ENCODE data around the gene PIK3C3.
"Not testable (repeated sequence)": the region's sequence is repeated elsewhere in the genome, so short reads cannot be mapped to it uniquely, and the experiment has no call there.

PIK3C3 gene

GRCh38 chr18:42106784-42107183, 151.8 kb downstream of the PIK3C3 start:
- no peak for DNase-seq
- intact Hi-C loops (cut with DNase I) = no loop called here

- DNase-seq = no peak
- intact Hi-C loops (cut with DNase I) = no loop called here
These were observed 152.3 kb downstream of the PIK3C3 start for GRCh38 chr18:42107287-42107686.

DNA sequence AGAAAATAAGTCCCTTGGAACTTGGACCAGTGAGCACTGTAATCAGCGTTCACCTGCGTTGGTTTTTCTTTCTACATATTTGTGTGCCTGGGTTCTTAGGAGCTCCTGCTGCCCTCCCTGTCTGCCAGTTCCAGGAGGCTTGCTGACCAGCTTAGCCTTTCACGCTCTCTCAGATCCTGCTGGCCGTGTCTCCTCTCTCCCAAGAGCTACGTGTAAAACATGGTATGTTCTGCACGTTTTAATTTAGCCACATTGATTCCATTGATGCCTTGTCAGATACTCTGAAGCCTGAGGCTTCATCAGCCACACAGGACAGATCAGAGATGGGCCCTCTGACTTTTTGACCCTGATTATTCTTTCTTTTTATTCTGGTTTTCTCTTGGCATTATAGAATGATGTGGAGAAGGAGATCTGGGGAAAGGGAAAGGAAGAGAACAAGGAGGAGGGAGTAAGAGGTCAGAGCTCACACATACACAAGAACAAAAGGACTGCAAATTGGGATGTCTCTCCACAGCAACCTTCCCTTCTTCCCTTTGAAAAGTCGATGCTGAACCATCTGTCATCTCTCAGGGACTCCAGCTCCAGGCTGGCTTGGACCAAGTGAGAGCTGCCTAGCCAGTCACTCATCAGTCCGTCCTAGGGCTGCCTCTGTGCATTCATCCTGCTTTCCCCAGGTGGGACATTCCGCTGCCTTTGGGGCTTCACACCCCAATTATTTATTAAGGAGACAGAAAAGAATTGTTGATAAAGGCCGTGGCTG, 152.8 kb downstream of the PIK3C3 start:
- no peak for DNase-seq
- intact Hi-C loops (cut with DNase I) = no loop called here

DNA sequence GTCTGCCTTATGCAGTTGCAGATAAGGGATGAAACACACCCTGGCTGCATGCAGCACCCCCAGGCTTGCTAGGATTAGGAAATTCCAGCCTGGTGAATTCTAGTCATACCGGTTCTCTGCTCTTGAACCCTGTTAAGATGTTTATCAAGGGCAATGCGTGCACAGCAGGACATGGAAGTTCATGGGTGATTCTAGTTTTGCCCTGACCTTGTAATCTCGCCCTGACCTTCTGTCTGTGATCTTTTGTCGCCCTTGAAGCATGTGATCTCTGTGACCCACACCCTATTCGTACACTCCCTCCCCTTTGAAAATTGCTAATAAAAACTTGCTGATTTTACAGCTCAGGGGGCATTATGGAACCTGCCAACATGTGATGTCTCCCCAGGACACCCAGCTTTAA, 157.1 kb downstream of the PIK3C3 start:
- DNase-seq = not testable (repeated sequence)
- intact Hi-C loops (cut with DNase I) = loop anchor here (10.0 kb wide), 1 partner anchor 1163 kb away; the partner anchor contains the start of gene SYT4

- intact Hi-C loops (cut with DNase I) = loop anchor here (10.0 kb wide), 1 partner anchor 1162 kb away; the partner anchor contains the start of gene SYT4
- DNase-seq = no peak
These were observed 157.8 kb downstream of the PIK3C3 start for GRCh38 chr18:42112657-42113420.

GRCh38 chr18:42113529-42114191, 158.6 kb downstream of the PIK3C3 start:
- intact Hi-C loops (cut with DNase I) = loop anchor here (10.0 kb wide), 1 partner anchor 1161 kb away; the partner anchor contains the start of gene SYT4

DNA sequence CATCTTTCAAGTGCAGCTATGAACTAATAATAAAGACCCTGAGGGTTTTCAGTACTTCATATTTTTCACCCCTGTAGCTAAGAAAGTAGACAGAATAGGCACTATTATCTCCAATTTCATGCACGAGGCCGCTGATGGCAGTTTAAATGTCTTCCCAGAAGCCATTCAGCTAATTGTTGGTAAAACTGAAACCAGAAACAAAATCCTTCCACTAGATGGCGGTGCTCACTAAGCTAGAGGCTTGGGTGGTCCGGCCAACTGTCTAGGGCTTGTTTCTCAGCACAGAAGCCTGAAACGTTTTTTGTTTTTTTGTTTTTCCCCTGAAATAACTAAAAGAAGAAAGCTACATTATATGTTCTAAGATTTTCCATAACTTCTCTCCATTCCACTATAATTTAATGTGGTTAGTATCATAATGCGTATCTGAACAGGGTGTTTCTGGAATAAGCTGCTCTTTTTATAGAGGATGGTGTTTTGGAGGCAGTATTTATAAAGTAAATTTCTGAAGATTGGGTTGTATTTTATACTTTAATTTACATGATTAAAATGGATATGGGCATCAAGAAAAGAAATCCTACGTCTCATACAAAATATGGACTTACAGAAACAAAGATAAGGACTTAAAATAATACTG, 159.4 kb downstream of the PIK3C3 start:
- DNase-seq = peak; percentile 35 to 93 (median 73)
- intact Hi-C loops (cut with DNase I) = loop anchor here (10.0 kb wide), 1 partner anchor 1160 kb away; the partner anchor contains the start of gene SYT4

More at GRCh38 chr18:42113529-42114191, 158.6 kb downstream of the PIK3C3 start:
- DNase-seq = no peak

DNA sequence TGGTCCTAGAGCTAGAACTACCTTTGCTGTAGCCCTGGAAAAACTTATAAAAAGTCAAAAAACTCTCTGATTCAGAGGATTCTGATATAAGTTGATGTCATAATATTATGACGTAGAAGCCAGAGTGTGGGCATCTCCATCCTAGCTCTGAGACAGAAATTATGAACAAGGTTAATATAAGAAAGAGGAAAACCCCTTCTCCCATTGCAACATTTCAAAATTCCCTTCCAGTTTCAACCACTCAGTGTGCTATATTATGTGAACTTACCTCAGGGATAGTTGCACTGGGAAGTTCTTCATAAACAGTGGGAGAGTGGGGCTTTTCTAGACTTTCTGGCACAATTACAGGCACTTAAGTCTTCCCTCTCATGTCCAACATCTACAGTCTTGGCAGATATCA, 171.6 kb downstream of the PIK3C3 start:
- intact Hi-C loops (cut with DNase I) = no loop called here
- no peak for DNase-seq

- no peak for DNase-seq
- intact Hi-C loops (cut with DNase I) = no loop called here
These were observed 176.3 kb downstream of the PIK3C3 start for GRCh38 chr18:42131066-42131929.

GRCh38 chr18:42131930-42132244, 176.9 kb downstream of the PIK3C3 start:
- DNase-seq = no peak
- intact Hi-C loops (cut with DNase I) = no loop called here

Measured in head of caudate nucleus (tissue), 42 donors.